ENCODE data around the gene TXNL1. TPM values are rescaled to one million over a fixed set of nuclear protein-coding genes. Genes with fewer than 3 reads are reported as not detected.

The TXNL1 gene
- total and polyA plus RNA-seq, 2 of the 13 experiments (the other 11 are each of a cell fraction or from before 2014, with no cell fraction given), result 41.9 to 73.1 TPM

DNA sequence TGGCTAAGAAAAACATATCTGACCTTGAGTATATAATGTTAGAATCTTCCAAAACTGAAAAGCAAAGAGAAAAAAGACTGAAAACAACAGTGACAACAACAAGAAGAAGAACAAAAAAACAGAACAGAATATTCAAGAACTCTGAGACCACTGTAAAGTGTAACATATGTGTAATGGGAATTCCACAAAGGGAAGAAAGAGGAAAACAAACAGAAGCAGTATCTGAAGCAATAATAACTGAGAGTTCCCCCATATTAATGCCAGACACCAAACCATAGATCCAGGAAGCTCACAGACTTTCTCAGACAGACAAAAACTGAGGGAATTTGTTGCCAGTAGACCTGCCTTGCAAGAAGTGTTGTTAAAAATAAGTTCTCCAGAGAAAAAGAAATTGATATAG lies 58.9 kb downstream of the TXNL1 start:
- no TSS peak for BruUV-seq (replicated peaks)
- no peak for ATAC-seq
- in situ Hi-C loops (cut with HindIII; ENCODE audit: extremely low pct_ligation_motif_present, low pct_unique_long_range_greater_than_20kb), result loop anchor here (5.0 to 10.0 kb wide), 2 partner anchors 1162 to 1345 kb away; no protein-coding TSS in a partner anchor
- TF ChIP-seq SNRNP70 (IDR thresholded peaks at IDR 0.05; ENCODE audit: low read depth, low read length) (no peak), PITX1 (CRISPR knock-in tag; IDR thresholded peaks at IDR 0.05) (no peak), ZFP37 (CRISPR knock-in tag; IDR thresholded peaks at IDR 0.05; ENCODE audit: borderline replicate concordance) (no peak), ZIK1 (CRISPR knock-in tag; IDR thresholded peaks at IDR 0.05; ENCODE audit: borderline replicate concordance, low read depth) (no peak), ZNF432 (CRISPR knock-in tag; IDR thresholded peaks at IDR 0.05; ENCODE audit: borderline replicate concordance) (no peak), JARID2 (CRISPR knock-in tag; IDR thresholded peaks at IDR 0.05; ENCODE audit: insufficient replicate concordance) (no peak), GPN1 (CRISPR knock-in tag; IDR thresholded peaks at IDR 0.05; ENCODE audit: borderline replicate concordance) (no peak), FOXP1 (IDR thresholded peaks at IDR 0.05) (no peak), FOXP1 (CRISPR knock-in tag; IDR thresholded peaks at IDR 0.05) (no peak), FOXA3 (CRISPR knock-in tag; IDR thresholded peaks at IDR 0.05) (no peak)
- TF ChIP-seq, protein P1, sequence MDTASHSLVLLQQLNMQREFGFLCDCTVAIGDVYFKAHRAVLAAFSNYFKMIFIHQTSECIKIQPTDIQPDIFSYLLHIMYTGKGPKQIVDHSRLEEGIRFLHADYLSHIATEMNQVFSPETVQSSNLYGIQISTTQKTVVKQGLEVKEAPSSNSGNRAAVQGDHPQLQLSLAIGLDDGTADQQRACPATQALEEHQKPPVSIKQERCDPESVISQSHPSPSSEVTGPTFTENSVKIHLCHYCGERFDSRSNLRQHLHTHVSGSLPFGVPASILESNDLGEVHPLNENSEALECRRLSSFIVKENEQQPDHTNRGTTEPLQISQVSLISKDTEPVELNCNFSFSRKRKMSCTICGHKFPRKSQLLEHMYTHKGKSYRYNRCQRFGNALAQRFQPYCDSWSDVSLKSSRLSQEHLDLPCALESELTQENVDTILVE (CRISPR knock-in tag; IDR thresholded peaks at IDR 0.05), result no peak
- no peaks in the 10 kb centered on the region for H3K27me3 ChIP-seq (ENCODE audit: control insufficient read depth in 1 of 2, insufficient read depth in 2 of 2, low read length in 2 of 2)
- H2AFZ ChIP-seq (ENCODE audit: low read length), result no peak overlapping the region
- H3K4me3 ChIP-seq (replicated peaks in 1 of 3; ENCODE audit: insufficient read depth in 1 of 3, low read depth in 2 of 3, low read length in 3 of 3), result no peak overlapping the region
- H3K9me3 ChIP-seq (ENCODE audit: low read length), result no peaks in the 10 kb centered on the region
- no peaks in the 10 kb centered on the region for H3K79me2 ChIP-seq (ENCODE audit: insufficient read depth, low read length)
- no peak for FAIRE-seq
- intact Hi-C loops (cut with micrococcal nuclease; ENCODE audit: unreplicated experiment), result no loop called here
- ChIA-PET POLR2A (no interaction called here), CTCF (ENCODE audit: low intra/inter-chr PET ratio, low total read pairs) (no interaction called here)
- no peak overlapping the region for H3K9ac ChIP-seq (ENCODE audit: insufficient read depth, low read depth, low read length)
- no peaks in the 10 kb centered on the region for H3K4me1 ChIP-seq (ENCODE audit: insufficient read depth, low read length)
- no peak overlapping the region for H3K27ac ChIP-seq (ENCODE audit: extremely low read length, insufficient read depth, low read length)
- H3K36me3 ChIP-seq (replicated peaks in 1 of 2; ENCODE audit: control insufficient read depth in 1 of 2, insufficient read depth in 2 of 2, low read length in 2 of 2), result no peaks in the 10 kb centered on the region
- no peaks in the 10 kb centered on the region for H4K20me1 ChIP-seq (ENCODE audit: insufficient read depth, low read length)
- no peak overlapping the region for H3K4me2 ChIP-seq (ENCODE audit: low read depth, low read length)
- DNase-seq (ENCODE audit: low spot score), result no peak

All from HepG2 (cell line).